Endodermal cell (in vitro differentiated cells): ENCODE data around the gene CNNM4. TPM values are rescaled to one million over a fixed set of nuclear protein-coding genes. Genes with fewer than 3 reads are reported as not detected.

Experiments used
- DNase-seq: peaks from one replicate; pipeline ENCODE4 v3.0.0-alpha.2; 2017
- H3K27ac ChIP-seq: 2 replicates; pipeline ENCODE4 v1.5.1; 2013; ENCODE audit warnings: mild to moderate bottlenecking, low read depth, low read length, moderate library complexity
- H3K27me3 ChIP-seq: 2 replicates; pipeline ENCODE4 v1.6.1; 2013; ENCODE audit warnings: mild to moderate bottlenecking, low read length, moderate library complexity; ENCODE audit not compliant: insufficient read depth, control insufficient read depth, poor library complexity, severe bottlenecking
- H3K36me3 ChIP-seq: 2 replicates; pipeline ENCODE4 v1.7.0; 2013; ENCODE audit warnings: mild to moderate bottlenecking, low read length, moderate library complexity; ENCODE audit not compliant: control insufficient read depth, insufficient read depth
- H3K4me1 ChIP-seq: one replicate; pipeline ENCODE4 v1.7.0; 2013; ENCODE audit warnings: low read length; ENCODE audit not compliant: control insufficient read depth, insufficient read depth
- H3K4me3 ChIP-seq: 2 replicates; pipeline ENCODE4 v1.5.1; 2013; ENCODE audit warnings: mild to moderate bottlenecking, low read length, moderate library complexity
- H3K9ac ChIP-seq: 2 replicates; pipeline ENCODE4 v1.6.1; 2013; ENCODE audit warnings: mild to moderate bottlenecking, low read length, moderate library complexity; ENCODE audit not compliant: poor library complexity, severe bottlenecking; ENCODE audit errors: extremely low read depth
- H3K9me3 ChIP-seq: 2 replicates; pipeline ENCODE4 v1.6.1; 2013; ENCODE audit warnings: mild to moderate bottlenecking, low read length, moderate library complexity; ENCODE audit not compliant: control insufficient read depth
- H3K27ac Mint-ChIP-seq: 2 replicates; pipeline ENCODE4 v1.8.0; 2020; ENCODE audit warnings: mixed read lengths
- H3K27me3 Mint-ChIP-seq: 2 replicates; pipeline ENCODE4 v1.8.0; 2021; ENCODE audit warnings: mild to moderate bottlenecking, mixed read lengths; ENCODE audit not compliant: insufficient read depth
- H3K36me3 Mint-ChIP-seq: 2 replicates; pipeline ENCODE4 v1.8.0; 2020; ENCODE audit warnings: low read depth, mixed read lengths
- H3K4me1 Mint-ChIP-seq: 2 replicates; pipeline ENCODE4 v1.8.0; 2020; ENCODE audit warnings: mixed read lengths
- H3K4me3 Mint-ChIP-seq: 2 replicates; pipeline ENCODE4 v1.8.0; 2020; ENCODE audit warnings: mild to moderate bottlenecking, moderate library complexity, mixed read lengths
- H3K9me3 Mint-ChIP-seq: 2 replicates; pipeline ENCODE4 v1.8.0; 2020; ENCODE audit warnings: mild to moderate bottlenecking, mixed read lengths
- CTCF ChIP-seq: fragments of 200-600 bp; sonication (generic); conservative IDR thresholded peaks from 2 replicates; pipeline ENCODE4 v1.5.0; 2021; ENCODE audit warnings: antibody characterized with exemption, mild to moderate bottlenecking
- WGBS, 2 experiments: methylation state at CpG; one replicate each; pipeline versions ENCODE4 v1.1.5 to v1.1.7; 2013; ENCODE audit warnings: missing lambda C conversion rate in 2 of 2, mixed read lengths in 1 of 2; ENCODE audit not compliant: insufficient coverage in 1 of 2, insufficient read length in 1 of 2; 5-methylcytosine and 5-hydroxymethylcytosine counted together
- total RNA-seq, 2 donors: library from RNA; stranded (reverse); fragmentation: NEBNext Ultra II Directional in 1 of 2; extraction: Animal tissue kit (Norgen Biotek cat#: 25700) in 1 of 2; gene quantifications; 2 replicates in 1 of 2; 3 replicates in 1 of 2; pipeline ENCODE4 v1.2.1, GENCODE V29; 2021

The CNNM4 gene
- total RNA-seq, 2 donors from 2014 or later = 22.3 to 27.5 TPM

GRCh38 chr2:96815326-96816126 is 54.8 kb downstream of the CNNM4 start:
- Histone ChIP-seq H3K36me3 (no peaks in the 10 kb centered on the region), H3K9me3 (no peaks in the 10 kb centered on the region), H3K27me3 (no peaks in the 10 kb centered on the region), H3K9ac (peak overlapping the region; percentile 55), H3K27ac (no peak overlapping the region), H3K4me3 (peak overlapping the region; percentile 88), H3K4me1 (peaks cover 6% of the 10 kb centered on the region)
- peaks cover 39% of the 10 kb centered on the region for H3K4me1 Mint-ChIP-seq
- TF ChIP-seq CTCF = peak; percentile 29
- H3K36me3 Mint-ChIP-seq = peaks cover 30% of the 10 kb centered on the region
- H3K27me3 Mint-ChIP-seq = peaks cover 3% of the 10 kb centered on the region
- peak overlapping the region; percentile 79 for H3K27ac Mint-ChIP-seq
- peak; percentile 63 for DNase-seq
- H3K9me3 Mint-ChIP-seq = no peaks in the 10 kb centered on the region
- 3 to 4% methylated on average over 12 to 60 of the region's 60 CpGs for WGBS, 2 experiments
- peak overlapping the region; percentile 67 for H3K4me3 Mint-ChIP-seq

GRCh38 chr2:96816127-96816835 is 55.6 kb downstream of the CNNM4 start, which contains the start of gene CNNM3:
Gene CNNM3 (plus strand): TSS chr2:96816268. CDS start chr2:96816278, 10 bp downstream.
- Mint-ChIP-seq H3K27me3 (peaks cover 3% of the 10 kb centered on the region), H3K4me1 (peaks cover 43% of the 10 kb centered on the region), H3K4me3 (peak within 1 kb of the TSS; percentile 67), H3K9me3 (no peaks in the 10 kb centered on the region), H3K36me3 (peaks cover 31% of the 10 kb centered on the region), H3K27ac (peak within 1 kb of the TSS; percentile 79)
- Histone ChIP-seq H3K4me3 (peak within 1 kb of the TSS; percentile 88), H3K27ac (peak within 1 kb of the TSS; percentile 60), H3K36me3 (no peaks in the 10 kb centered on the region), H3K9ac (peak within 1 kb of the TSS; percentile 55), H3K4me1 (peaks cover 6% of the 10 kb centered on the region), H3K9me3 (no peaks in the 10 kb centered on the region), H3K27me3 (no peaks in the 10 kb centered on the region)
- 0% methylated on average over 17 to 103 of the region's 103 CpGs for WGBS, 2 experiments
- peak; percentile 99 for DNase-seq
- peak; percentile 84 for TF ChIP-seq CTCF

GRCh38 chr2:96816836-96817702 is 56.4 kb downstream of the CNNM4 start:
- H3K27me3 Mint-ChIP-seq = peaks cover 3% of the 10 kb centered on the region
- peak overlapping the region; percentile 67 for H3K4me3 Mint-ChIP-seq
- Histone ChIP-seq H3K27ac (no peak overlapping the region), H3K4me1 (peaks cover 6% of the 10 kb centered on the region), H3K4me3 (peak overlapping the region; percentile 82), H3K9me3 (no peaks in the 10 kb centered on the region), H3K36me3 (no peaks in the 10 kb centered on the region), H3K27me3 (no peaks in the 10 kb centered on the region), H3K9ac (peak overlapping the region; percentile 15)
- peaks cover 44% of the 10 kb centered on the region for H3K4me1 Mint-ChIP-seq
- DNase-seq = peak; percentile 66
- H3K36me3 Mint-ChIP-seq = peaks cover 30% of the 10 kb centered on the region
- H3K27ac Mint-ChIP-seq = no peak overlapping the region
- 3 to 4% methylated on average over 34 to 89 of the region's 89 CpGs for WGBS, 2 experiments
- TF ChIP-seq CTCF = no peak
- no peaks in the 10 kb centered on the region for H3K9me3 Mint-ChIP-seq
